NCI-H2029 treated with DMSO at 0.1 percent for 48 hours (cell line): ENCODE data around the gene MYO3B.
"Not testable (repeated sequence)": the region's sequence is repeated elsewhere in the genome, so short reads cannot be mapped to it uniquely, and the experiment has no call there.

Source experiments
- DNase-seq: peaks from one replicate; lab custom pipeline; 2025; lab: John Stamatoyannopoulos, UW

The MYO3B gene

GRCh38 chr2:170208967-170209366 is 31.0 kb downstream of the MYO3B start:
- DNase-seq: no peak

GRCh38 chr2:170212625-170213280 is 34.8 kb downstream of the MYO3B start:
- no peak for DNase-seq

GRCh38 chr2:170213281-170213625 is 35.3 kb downstream of the MYO3B start:
- DNase-seq: not testable (repeated sequence)

GRCh38 chr2:170213651-170214050 is 35.7 kb downstream of the MYO3B start:
- no peak for DNase-seq

GRCh38 chr2:170214309-170214948 is 36.5 kb downstream of the MYO3B start:
- DNase-seq: no peak

- no peak for DNase-seq
Observed at GRCh38 chr2:170215021-170215420, 37.1 kb downstream of the MYO3B start.

- DNase-seq: no peak
Observed at GRCh38 chr2:170216428-170216827, 38.5 kb downstream of the MYO3B start.

- DNase-seq: no peak
Observed at GRCh38 chr2:170216981-170217380, 39.0 kb downstream of the MYO3B start.

- no peak for DNase-seq
Observed at GRCh38 chr2:170217778-170218251, 39.9 kb downstream of the MYO3B start.

- DNase-seq: peak; percentile 37
Observed at GRCh38 chr2:170218456-170218855, 40.5 kb downstream of the MYO3B start.

GRCh38 chr2:170218931-170219330 is 41.0 kb downstream of the MYO3B start:
- DNase-seq: no peak

GRCh38 chr2:170221317-170222288 is 43.7 kb downstream of the MYO3B start:
- no peak for DNase-seq

- no peak for DNase-seq
Observed at GRCh38 chr2:170222298-170222697, 44.4 kb downstream of the MYO3B start.

- DNase-seq: no peak
Observed at GRCh38 chr2:170222842-170223241, 44.9 kb downstream of the MYO3B start.

- DNase-seq: no peak
Observed at GRCh38 chr2:170224692-170225294, 46.8 kb downstream of the MYO3B start.

GRCh38 chr2:170226216-170226615 is 48.3 kb downstream of the MYO3B start:
- no peak for DNase-seq

GRCh38 chr2:170227507-170227947 is 49.6 kb downstream of the MYO3B start:
- DNase-seq: no peak

GRCh38 chr2:170227951-170228350 is 50.0 kb downstream of the MYO3B start:
- DNase-seq: no peak

- no peak for DNase-seq
Observed at GRCh38 chr2:170228429-170228828, 50.5 kb downstream of the MYO3B start.

- peak; percentile 22 for DNase-seq
Observed at GRCh38 chr2:170229125-170229524, 51.2 kb downstream of the MYO3B start.

GRCh38 chr2:170229744-170230143 is 51.8 kb downstream of the MYO3B start:
- DNase-seq: no peak
